Activated CD4-positive, CD25-positive, alpha-beta regulatory T cell (primary cell): ENCODE data around the gene STARD8.
"Not testable (repeated sequence)": the region's sequence is repeated elsewhere in the genome, so short reads cannot be mapped to it uniquely, and the experiment has no call there.

Experiments used
- DNase-seq, 4 experiments: peaks; one replicate each; lab custom pipeline; 2025; lab: John Stamatoyannopoulos, UW

The STARD8 gene

GRCh38 chrX:68717663-68718442, 70.4 kb downstream of the STARD8 start:
- no peak for DNase-seq

- DNase-seq, result no peak
These were observed 71.0 kb downstream of the STARD8 start for GRCh38 chrX:68718443-68718820.

DNA sequence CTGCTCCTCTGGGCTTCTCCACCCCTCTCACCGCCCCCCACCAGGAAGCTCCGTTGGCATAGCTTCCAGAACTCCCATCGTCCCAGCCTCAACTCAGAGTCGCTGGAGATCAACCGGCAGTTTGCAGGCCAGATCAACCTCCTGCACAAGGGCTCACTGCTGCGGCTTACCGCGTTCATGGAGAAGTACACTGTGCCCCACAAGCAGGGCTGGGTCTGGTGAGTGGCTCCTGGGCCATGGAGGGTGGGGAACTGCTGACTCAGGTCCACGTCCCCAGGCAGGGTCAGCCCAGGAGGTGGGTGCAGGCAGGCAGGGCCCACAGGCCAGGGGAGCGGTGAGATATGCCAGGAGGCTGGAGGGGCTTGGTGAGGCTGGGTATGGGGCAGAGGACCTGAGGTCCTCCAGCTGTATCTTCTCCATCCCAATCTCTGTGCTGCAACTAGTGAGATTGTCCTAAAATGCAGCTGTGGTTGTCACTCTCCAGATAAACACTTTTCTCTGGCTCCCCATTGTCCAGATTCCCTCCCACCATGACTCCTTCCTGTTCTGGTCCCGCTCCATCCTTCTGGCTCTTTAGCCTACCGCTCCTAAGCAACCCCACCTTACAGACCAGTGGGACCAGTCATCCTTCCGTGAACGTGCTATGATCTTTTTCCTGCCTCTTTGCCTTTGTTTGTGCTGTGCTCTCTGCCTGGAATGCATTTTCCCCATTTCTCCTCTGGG, 71.9 kb downstream of the STARD8 start:
- DNase-seq, result no peak

DNA sequence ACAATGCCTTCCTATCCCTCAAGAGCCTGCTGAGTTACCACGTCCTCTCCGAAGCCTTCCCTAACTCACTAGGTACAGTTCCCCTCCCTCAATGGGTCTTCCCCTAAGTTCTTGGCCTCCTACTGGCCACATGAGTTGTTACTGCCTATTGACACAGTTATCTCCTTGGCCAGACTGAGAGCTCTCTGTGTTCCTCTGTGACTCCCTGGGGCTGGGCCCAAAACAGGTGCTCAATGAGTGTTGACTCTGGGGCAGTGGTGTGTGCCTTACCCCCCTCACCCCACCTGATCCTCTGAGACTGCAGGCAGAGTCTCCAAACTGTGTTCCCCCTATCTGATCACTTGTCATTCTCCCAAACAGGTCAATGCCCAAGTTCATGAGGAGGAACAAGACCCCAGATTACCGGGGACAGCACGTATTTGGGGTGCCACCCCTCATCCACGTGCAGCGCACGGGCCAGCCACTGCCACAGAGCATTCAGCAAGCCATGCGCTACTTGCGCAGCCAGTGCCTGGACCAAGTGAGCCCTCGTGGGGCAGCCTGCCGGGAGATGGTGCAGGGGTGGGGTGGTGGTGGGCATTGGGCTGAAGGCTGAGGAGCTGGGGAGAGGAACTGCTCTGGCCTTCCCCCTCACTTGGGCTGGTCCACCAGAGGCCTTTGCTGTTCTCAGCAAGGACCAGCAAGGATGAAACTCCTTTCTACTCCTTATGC, 72.6 kb downstream of the STARD8 start:
- no peak for DNase-seq

- no peak for DNase-seq
These were observed 73.4 kb downstream of the STARD8 start for GRCh38 chrX:68720851-68721250.

DNA sequence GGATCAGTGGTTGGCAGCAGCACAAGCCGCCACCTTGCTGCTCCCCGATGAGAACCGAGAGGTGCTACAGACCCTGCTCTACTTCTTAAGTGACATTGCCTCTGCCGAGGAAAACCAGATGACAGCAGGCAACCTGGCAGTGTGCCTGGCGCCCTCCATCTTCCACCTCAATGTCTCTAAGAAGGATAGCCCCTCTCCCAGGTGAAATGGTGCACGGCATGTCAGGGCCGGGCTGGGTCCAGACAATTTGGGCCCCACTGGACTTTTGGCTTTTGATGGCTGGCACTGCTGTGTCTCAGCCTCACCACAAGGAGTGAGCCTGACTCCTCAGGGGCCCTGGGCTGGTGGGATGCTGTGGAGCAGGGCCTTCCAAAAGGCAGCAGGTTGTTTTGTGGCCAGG, 74.1 kb downstream of the STARD8 start:
- DNase-seq, result no peak

GRCh38 chrX:68721991-68722860, 74.8 kb downstream of the STARD8 start:
- DNase-seq, result no peak

DNA sequence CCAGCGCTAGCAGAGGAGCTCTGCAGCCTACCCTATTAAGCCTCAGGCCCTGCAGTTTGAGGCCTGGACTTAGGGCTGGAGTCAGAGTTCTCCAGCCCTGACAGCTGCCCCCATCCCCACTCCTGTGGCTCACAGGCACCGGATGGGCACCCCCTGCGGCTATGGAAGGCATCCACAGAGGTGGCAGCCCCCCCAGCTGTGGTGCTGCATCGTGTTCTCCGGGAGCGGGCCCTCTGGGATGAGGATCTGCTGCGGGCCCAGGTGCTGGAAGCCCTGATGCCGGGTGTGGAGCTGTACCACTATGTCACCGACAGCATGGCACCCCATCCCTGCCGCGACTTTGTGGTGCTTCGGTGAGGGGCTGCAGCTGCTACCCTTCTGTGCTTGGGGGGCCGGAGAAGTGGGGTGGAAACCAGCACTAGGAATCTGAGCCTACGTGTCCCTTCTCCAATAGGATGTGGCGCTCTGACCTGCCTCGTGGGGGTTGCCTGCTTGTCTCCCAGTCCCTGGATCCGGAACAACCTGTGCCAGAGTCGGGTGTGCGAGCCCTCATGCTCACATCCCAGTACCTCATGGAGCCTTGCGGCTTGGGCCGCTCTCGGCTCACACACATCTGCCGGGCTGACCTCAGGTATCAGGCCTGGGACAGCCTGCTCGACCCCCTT, 76.2 kb downstream of the STARD8 start:
- no peak for DNase-seq

GRCh38 chrX:68724531-68725020, 77.1 kb downstream of the STARD8 start:
- no peak for DNase-seq

DNA sequence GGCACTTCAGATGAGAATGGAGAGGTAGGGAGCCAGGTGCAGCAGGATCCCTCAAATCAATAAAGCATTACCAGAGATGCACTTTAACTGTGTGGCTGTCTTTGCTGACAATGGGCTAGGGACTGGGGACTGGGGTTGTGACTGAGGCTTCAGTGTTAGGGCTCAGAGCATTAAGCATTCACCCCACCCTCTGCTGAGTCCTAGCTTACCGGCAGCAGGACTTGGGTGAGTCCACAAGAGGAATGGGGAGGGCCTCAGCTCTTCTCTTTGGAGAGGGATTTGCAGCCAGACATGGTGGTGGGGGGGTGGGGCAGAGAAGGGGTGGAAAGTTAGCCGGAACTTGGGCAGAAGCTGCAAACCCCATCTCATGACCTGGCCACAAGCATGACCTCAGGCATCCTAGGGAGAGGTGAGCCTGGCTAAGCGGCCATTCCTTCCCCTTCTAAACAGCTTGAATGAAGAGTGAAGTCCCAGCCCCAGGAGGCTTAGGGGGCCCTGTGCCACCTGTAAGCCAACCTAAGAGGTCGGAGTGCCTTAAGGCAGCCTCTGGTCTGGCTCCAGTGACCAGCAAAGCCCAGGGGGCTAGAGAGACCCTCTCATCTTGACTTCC, 78.4 kb downstream of the STARD8 start:
- no peak for DNase-seq

GRCh38 chrX:68726366-68726765, 78.9 kb downstream of the STARD8 start:
- DNase-seq, result no peak

- no peak for DNase-seq
These were observed 80.2 kb downstream of the STARD8 start for GRCh38 chrX:68727696-68728095.

GRCh38 chrX:68728186-68728585, 80.7 kb downstream of the STARD8 start:
- no peak for DNase-seq

DNA sequence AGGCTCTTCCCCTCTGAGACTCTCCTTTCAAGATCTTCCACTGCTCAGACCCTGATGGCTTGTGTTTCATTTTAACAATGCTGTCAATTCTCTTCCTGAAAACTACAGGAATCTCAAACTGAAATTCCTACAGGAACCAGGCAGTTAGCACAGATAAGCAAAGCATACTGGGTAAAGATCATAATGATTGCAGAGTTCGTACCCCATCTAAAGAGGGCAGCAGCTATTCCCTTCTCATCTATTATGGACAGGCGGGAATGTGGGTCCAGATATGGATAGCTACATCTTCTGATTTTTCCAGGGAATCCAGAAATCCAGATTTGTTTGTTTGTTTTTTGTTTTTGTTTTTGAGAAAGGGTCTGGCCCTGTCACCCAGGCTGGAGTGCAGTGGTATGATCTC, 83.8 kb downstream of the STARD8 start:
- DNase-seq, result no peak

- peak; percentile 11 to 30 (median 28) for DNase-seq
These were observed 85.5 kb downstream of the STARD8 start for GRCh38 chrX:68732906-68733493.

DNA sequence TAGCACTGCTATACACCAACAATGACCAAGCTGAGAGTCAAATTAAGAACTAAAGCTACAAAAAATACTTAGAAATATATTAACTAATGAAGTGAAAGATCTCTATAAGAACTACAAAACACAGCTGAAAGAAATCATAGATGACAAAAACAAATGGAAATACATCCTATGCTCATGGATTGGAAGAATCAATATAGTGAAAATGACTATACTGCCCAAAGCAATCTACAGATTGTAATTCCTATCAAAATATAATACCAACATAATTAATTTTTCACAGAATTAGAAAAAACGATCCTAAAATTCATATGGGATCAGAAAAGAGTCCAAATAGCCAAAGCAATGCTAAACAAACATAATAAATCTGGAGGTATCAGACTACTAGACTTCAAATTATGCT, 87.8 kb downstream of the STARD8 start:
- no peak for DNase-seq

- not testable (repeated sequence) for DNase-seq
These were observed 94.4 kb downstream of the STARD8 start for GRCh38 chrX:68741864-68742263.

DNA sequence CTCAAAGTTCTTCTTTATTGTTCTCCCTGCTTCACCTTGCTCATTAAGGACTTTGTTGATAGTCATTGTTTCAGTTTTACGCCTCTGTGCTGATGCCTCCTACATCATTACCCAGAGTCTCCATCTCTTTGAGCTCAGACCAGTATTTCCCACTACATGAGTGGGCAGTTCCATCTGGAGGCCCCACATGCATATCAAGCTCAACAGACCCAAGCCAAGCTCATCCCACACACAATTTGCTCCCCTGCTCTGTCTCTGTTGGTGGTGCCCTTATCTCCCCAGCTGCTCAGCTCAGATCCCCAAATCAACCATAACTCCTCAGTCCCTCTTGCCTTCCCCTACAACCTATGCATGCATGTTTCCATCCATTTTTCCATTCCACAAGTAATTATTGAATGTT, 96.3 kb downstream of the STARD8 start:
- no peak for DNase-seq

DNA sequence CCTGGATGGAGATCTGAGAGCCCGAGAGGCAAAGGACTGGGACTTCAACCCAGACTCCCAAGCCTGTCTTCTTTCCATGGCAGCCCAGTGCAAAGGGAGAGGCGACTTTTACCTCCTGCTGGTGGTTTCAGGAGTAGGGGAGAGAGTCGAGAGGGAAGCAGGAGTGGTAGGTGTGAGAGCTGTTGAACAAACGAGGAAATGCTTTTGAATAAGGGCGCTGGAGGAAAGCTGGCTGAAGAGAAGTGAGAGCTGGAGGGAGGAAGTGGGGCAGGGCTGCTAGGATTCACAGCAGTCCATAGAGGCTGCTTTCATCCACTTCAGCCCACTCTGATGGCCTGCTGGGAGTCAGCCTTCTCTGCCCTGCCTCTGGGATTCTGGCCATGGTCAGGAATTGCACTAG, 99.5 kb downstream of the STARD8 start:
- DNase-seq, result no peak

GRCh38 chrX:68748030-68748429, 100.6 kb downstream of the STARD8 start:
- no peak for DNase-seq
